Prostate gland (tissue), 2 donors: ENCODE measurements around the gene DNASE2. TPM values are rescaled to one million over a fixed set of nuclear protein-coding genes. Genes with fewer than 3 reads are reported as not detected.

Source experiments
- DNase-seq: peaks from one replicate; pipeline ENCODE4 v3.0.0-alpha.2; 2019; ENCODE audit warnings: low spot score
- H3K27ac ChIP-seq, 2 donors: fragments of 200-600 bp; sonication (generic); 2 replicates each; pipeline ENCODE4 v1.5.1; 2017 to 2019
- H3K27me3 ChIP-seq: fragments of 200-600 bp; sonication (generic); replicated peaks from 2 replicates; pipeline ENCODE4 v1.5.1; 2019; ENCODE audit not compliant: insufficient read depth
- H3K36me3 ChIP-seq, 2 donors: fragments of 200-600 bp; sonication (generic); 1 replicate in 1 of 2; 2 replicates in 1 of 2; pipeline versions ENCODE4 v1.5.1 to v1.8.1; 2017 to 2019
- H3K4me1 ChIP-seq: fragments of 200-600 bp; sonication (generic); replicated peaks from 2 replicates; pipeline ENCODE4 v1.5.1; 2019
- H3K4me3 ChIP-seq, 2 donors: fragments of 200-600 bp; sonication (generic); 2 replicates each; pipeline ENCODE4 v1.5.1; 2017 to 2019
- H3K9me3 ChIP-seq: fragments of 200-600 bp; sonication (generic); 2 replicates; pipeline ENCODE4 v1.5.1; 2017
- POLR2A ChIP-seq: fragments of 450-650 bp; IDR thresholded peaks from one replicate; pipeline ENCODE4 v1.6.1; 2016; ENCODE audit warnings: antibody characterized with exemption, mild to moderate bottlenecking
- POLR2AphosphoS5 ChIP-seq: sonication (generic); formaldehyde crosslinking; IDR thresholded peaks from one replicate; pipeline ENCODE4 v1.6.1; 2017; ENCODE audit warnings: antibody characterized with exemption
- WGBS: methylation state at CpG from one replicate; pipeline ENCODE4 v1.1.5; 2018; 5-methylcytosine and 5-hydroxymethylcytosine counted together
- intact Hi-C: fragments of 100-400 bp; cut with DNase I; formaldehyde crosslinking; loops from one replicate; pipeline ENCODE4 v1.14.2; 2022
- total RNA-seq, 2 donors: library from RNA; depleted of rRNA; stranded (reverse); fragments of >200 nt; gene quantifications; one replicate each; pipeline ENCODE4 v1.1.0, GENCODE V29; 2016
- TF ChIP-seq, protein P1 (sequence below), 4 experiments: fragments of 200-600 bp in 2 of 4; fragments of 450-650 bp in 2 of 4; sonication (generic) in 2 of 4; IDR thresholded peaks; 1 replicate in 3 of 4; 2 replicates in 1 of 4; pipeline ENCODE4 v1.5.1; 2016 to 2019; ENCODE audit warnings: antibody characterized with exemption in 4 of 4, mild to moderate bottlenecking in 2 of 4, moderate library complexity in 2 of 4

DNASE2 gene
- total RNA-seq, 2 donors from 2014 or later: 41.4 to 63.9 TPM

DNA sequence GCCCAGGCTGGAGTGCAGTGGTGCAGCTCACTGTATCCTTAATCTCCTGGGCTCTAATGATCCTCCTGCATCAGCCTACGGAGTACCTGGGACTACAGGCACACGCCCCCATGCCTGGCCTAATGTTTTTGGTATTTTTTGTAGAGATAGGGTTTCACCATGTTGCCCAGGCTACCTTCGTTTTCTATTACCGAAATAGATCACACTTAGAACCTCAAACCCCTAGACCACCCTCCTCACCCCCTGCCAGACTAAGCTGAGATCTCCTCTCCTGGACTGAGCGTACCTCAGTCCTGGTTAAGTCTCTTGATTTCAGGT is 5.4 kb upstream of the DNASE2 start:
- Histone ChIP-seq H3K9me3 (no peaks in the 10 kb centered on the region), H3K4me3 (no peak overlapping the region), H3K36me3 (no peaks in the 10 kb centered on the region), H3K27ac (no peak overlapping the region), H3K4me1 (no peaks in the 10 kb centered on the region), H3K27me3 (no peaks in the 10 kb centered on the region)
- no peak for TF ChIP-seq POLR2A
- TF ChIP-seq, protein P1, sequence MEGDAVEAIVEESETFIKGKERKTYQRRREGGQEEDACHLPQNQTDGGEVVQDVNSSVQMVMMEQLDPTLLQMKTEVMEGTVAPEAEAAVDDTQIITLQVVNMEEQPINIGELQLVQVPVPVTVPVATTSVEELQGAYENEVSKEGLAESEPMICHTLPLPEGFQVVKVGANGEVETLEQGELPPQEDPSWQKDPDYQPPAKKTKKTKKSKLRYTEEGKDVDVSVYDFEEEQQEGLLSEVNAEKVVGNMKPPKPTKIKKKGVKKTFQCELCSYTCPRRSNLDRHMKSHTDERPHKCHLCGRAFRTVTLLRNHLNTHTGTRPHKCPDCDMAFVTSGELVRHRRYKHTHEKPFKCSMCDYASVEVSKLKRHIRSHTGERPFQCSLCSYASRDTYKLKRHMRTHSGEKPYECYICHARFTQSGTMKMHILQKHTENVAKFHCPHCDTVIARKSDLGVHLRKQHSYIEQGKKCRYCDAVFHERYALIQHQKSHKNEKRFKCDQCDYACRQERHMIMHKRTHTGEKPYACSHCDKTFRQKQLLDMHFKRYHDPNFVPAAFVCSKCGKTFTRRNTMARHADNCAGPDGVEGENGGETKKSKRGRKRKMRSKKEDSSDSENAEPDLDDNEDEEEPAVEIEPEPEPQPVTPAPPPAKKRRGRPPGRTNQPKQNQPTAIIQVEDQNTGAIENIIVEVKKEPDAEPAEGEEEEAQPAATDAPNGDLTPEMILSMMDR (IDR thresholded peaks at IDR 0.05): no peak
- TF ChIP-seq POLR2AphosphoS5: no peak
- no peak for DNase-seq
- intact Hi-C loops: loop anchor here (10.0 kb wide), 1 partner anchor 48 kb away; the partner anchor contains the start of genes CALR and FARSA
- WGBS: 82% methylated on average over 5 of the region's 5 CpGs

DNA sequence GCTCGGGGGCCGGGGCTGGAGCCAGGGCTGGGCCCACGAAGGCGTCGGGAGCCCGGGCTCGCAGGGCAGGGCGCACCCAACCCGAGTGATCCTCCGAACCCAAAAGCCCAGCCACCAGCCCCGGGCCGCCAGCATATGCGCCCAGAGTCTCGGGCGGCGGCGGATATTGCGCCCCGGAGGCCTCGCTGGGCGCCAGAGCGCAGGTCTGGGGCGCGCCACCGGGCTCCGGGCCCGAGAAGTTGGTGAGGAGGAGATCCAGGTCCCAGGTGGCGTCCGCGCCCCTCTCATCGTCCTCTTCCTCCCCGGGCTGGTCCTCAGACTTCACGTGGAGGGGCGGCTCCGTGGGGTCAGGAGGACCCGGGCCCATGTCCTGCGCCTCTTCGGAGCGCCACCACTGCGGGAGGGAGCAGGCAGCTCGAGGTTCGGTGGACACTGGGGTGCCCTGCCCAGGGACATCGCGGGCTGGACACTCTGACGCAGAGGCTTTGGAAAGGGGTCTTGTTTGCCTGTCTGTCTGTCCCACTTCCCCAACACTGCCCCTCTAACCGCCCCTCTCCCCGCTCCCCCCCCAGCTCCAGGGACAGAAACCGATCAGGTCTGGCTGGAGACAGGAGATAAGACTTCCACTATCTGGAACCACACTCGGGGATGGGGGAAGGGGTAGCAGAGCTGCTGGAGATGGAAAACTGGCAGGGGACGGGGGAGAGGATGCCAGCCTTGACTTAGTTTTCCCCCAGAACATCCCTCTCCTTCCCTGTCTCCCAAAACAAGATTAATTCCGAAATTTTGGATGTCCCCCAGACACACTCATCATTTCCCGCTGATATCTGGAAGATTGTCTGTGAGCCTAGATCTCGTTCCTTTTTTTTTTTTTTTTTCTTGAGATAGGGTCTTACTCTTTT is 4.8 kb upstream of the DNASE2 start:
- Histone ChIP-seq H3K27me3 (no peaks in the 10 kb centered on the region), H3K9me3 (no peaks in the 10 kb centered on the region), H3K36me3 (no peaks in the 10 kb centered on the region), H3K4me1 (no peaks in the 10 kb centered on the region), H3K4me3 (peak overlapping the region; percentile 21 to 41), H3K27ac (peak overlapping the region; percentile 57 to 68)
- DNase-seq: no peak
- intact Hi-C loops: loop anchor here (10.0 kb wide), 1 partner anchor 49 kb away; the partner anchor contains the start of genes CALR and FARSA
- WGBS: 14% methylated on average over 28 of the region's 53 CpGs
- no peak for TF ChIP-seq POLR2AphosphoS5
- TF ChIP-seq, protein P1 (IDR thresholded peaks at IDR 0.05): no peak
- no peak for TF ChIP-seq POLR2A

DNA sequence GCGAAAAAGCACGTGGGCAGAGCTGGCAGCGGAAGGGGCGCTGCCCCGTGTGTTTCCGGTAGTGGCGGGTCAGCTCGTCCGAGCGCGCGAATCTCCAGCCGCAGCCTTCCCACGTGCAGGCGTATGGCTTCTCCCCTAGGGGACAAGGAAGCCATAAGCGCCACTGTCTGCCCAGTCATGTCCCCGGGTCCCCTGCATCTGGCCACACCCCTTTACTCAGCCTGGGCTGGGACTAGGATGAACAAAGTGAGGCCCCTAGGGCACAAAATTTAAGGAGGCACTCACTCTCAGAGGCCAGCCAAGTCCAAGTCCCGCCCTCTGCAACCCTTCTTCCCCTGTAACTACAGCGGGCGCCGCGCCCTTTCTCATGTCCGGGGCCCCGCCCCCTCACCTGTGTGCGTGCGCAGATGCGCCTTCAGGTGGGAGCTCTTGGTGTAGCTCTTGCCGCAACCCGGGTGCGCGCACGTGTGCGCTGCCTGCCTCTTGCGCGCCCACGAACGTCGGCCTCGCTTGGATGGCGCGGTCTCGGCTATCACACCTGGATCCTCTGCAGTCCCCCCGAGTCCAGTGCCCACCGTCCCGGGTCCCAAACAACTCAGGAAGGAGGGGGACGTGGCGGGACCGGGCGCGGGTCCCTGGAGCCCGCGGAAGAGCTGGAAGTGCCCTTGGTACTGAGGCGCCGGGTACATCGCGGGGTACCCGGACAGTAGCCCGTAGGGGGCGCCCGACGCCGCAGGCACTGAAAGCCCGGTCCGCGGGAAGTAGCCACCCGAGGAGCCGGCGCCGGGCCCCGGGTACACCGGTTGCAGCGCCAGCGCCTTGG is 3.9 kb upstream of the DNASE2 start:
- Histone ChIP-seq H3K27ac (peak overlapping the region; percentile 57 to 68), H3K4me1 (no peaks in the 10 kb centered on the region), H3K36me3 (no peaks in the 10 kb centered on the region), H3K9me3 (no peaks in the 10 kb centered on the region), H3K27me3 (no peaks in the 10 kb centered on the region), H3K4me3 (peak overlapping the region; percentile 21 to 41)
- peak; percentile 84 for DNase-seq
- WGBS: 5% methylated on average over 63 of the region's 73 CpGs
- TF ChIP-seq POLR2AphosphoS5 (peak; percentile 71), POLR2A (no peak)
- TF ChIP-seq, protein P1 (IDR thresholded peaks at IDR 0.05): peak; percentile 48 to 78 (median 68)
- intact Hi-C loops: loop anchor here (10.0 kb wide), 1 partner anchor 50 kb away; the partner anchor contains the start of genes CALR and FARSA

DNA sequence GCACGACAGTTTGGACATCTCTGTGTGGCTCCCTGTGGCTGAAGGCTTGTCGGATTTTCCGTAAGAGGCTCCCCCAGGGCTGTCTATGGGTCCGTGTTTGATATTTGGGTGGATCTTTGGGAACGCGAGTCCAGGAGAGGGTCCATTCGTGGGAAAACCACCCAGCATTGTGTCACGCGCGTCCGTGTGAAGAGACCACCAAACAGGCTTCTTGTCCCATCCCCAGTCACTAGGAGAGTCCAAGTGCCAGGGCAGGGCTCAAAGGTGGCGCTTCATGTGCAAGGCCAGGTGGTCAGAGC is 3.3 kb upstream of the DNASE2 start:
- no peaks in the 10 kb centered on the region for H3K36me3 ChIP-seq
- no peaks in the 10 kb centered on the region for H3K27me3 ChIP-seq
- intact Hi-C loops: loop anchor here (10.0 kb wide), 1 partner anchor 50 kb away; the partner anchor contains the start of genes CALR and FARSA
- H3K9me3 ChIP-seq: no peaks in the 10 kb centered on the region
- H3K4me3 ChIP-seq: peak overlapping the region in 1 of 2 donors; percentile 41
- no peaks in the 10 kb centered on the region for H3K4me1 ChIP-seq
- 80% methylated on average over 12 of the region's 12 CpGs for WGBS
- TF ChIP-seq, protein P1 (IDR thresholded peaks at IDR 0.05): no peak
- TF ChIP-seq POLR2AphosphoS5: no peak
- no peak for TF ChIP-seq POLR2A
- H3K27ac ChIP-seq: peak overlapping the region; percentile 24 to 57
- no peak for DNase-seq
